Stimulated activated naive CD8-positive, alpha-beta T cell treated with anti-CD3 and anti-CD28 coated beads, Interleukin-15, Interleukin-2, amounts not matched to agents 100 U/mL and 50 U/mL, for 24 hours (primary cell): ENCODE results near the gene COL27A1.

Experiments used
- ATAC-seq: fragments of 150-1000 bp; cut with Tn5 transposase; one replicate; pipeline ENCODE4 v1.10.0; 2021
- DNase-seq: peaks from one replicate; pipeline ENCODE4 v3.0.0; 2021

COL27A1 gene

GRCh38 chr9:114343471-114344187, 188.3 kb downstream of the COL27A1 start:
- no peak for ATAC-seq

GRCh38 chr9:114344188-114344566, 188.8 kb downstream of the COL27A1 start:
- ATAC-seq: no peak
- no peak for DNase-seq

More at GRCh38 chr9:114343471-114344187, 188.3 kb downstream of the COL27A1 start:
- no peak for DNase-seq

DNA sequence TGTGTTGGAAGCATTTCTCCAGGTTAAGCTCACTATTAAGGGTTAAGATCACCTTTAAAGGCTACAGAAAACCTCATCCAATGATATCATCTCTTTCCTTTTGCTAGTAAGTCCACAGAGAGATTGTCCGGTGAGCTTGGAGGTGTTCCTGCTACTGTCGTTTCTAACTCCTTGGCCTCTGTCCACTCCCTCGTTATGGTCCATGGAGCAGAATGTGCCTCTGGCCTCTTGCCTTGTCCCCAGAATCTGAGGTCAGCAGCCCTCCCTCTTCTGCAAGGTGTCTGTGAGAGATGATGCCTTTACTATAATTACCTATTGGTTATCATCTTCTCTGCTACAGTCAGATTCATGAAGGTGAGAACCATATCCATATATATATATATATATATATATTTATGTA, 189.4 kb downstream of the COL27A1 start:
- no peak for DNase-seq
- ATAC-seq: no peak

DNA sequence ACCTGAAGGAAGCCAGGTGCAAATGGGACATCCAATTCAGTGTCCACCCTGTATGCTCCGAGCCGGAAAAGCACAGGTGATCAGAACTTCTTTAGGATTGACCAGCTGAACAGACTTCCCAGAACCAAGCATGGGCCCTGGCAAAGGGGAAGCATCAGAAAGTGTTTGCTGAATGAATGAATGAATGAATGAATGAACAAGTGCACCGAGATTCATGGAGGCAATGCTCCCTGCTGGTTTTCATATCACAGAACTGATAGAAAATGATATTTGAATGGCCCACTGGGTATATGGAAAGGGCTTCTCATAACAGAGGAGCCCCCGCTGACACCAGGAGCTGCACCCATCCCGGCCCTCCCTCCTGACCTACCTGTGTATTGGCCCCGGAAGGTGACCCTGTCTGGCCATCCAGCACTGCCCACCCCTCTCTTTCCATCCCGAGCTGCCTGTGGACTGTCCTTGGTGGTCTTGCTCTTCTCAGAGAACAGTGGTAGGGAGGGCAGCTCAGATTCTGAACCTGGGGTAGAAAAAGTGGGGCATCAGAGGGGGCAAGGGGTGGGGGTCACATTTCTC, 190.2 kb downstream of the COL27A1 start:
- ATAC-seq (no peak), DNase-seq (no peak)

- DNase-seq: no peak
- ATAC-seq: no peak
Measured at GRCh38 chr9:114346146-114346545, 190.8 kb downstream of the COL27A1 start.

DNA sequence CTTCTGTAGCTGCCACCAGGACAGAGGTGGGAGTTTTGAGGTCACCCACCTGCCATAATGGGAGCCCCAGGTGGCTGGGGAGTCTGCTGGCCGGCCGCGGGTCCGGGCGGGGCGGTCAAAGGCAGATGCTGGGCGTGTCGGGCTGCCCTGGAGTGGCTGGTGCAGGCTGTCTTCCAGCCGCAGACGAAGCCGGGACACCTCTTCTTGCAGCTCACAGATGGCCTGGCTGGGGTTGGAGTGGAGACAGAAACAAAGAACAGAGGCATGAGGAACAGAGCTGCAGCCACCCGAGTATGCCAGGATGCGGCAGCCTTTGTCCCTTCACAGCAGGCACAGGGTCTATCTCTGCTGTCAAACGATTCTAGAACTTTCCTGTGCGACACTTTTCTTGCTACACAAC, 192.3 kb downstream of the COL27A1 start:
- no peak for ATAC-seq
- no peak for DNase-seq

DNA sequence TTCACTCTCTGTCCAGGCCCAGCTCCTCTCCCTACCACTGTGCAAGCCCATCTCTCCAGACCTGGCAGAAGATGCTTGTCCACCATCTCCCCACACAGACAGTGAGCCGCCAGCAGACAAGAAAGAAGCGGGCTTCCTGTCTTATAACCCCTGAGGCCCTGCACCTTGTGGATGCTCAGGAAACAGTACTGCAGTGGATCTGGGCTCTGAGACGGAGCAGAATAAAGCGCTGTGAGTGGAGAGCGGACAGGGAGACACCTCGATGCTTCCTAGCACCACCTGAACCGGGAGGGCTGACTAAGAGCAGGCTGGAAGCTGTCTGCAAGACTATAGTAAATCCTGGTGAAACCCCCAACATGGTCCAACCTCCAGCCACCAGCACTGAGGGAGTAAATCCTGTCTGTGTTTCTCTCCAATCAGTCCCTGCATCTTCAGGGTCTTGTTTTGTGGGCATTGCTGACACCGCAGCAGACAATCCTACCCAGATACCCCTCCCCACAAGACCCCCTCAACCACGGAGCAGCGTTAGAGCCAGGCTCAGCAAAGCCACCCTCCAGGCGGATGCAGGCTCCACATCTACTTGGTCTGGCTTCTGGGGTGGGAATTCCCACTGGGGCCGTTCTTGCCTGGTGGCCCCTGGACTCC, 193.0 kb downstream of the COL27A1 start:
- ATAC-seq: no peak

DNA sequence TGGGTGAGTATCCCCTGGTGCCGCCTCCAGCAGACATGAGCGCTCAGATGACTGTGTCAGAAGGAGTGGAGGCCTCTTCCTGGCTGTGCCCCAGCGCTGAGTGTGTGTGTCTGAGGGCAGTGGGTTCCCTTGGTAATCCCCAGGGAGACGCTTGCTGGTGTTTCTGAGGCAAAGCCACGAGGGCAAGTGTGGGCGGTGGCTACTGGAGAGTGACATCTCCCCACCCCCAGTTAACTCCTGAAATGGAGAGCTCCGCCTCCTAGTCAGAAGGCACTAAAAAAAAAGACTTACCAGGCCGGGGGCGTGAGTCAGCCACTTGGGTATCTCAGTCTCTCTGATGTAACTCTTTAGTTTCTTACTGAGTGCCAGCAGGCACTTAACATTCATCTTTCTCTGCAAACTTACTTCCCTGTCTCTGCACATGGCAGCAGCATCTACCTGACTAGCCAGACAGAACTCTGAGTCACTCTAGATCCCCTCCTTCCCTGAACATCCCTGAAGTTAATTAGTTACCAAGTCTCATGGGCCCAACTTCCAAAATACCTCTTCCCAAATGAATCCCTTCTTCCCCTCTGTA, 193.7 kb downstream of the COL27A1 start:
- DNase-seq (peak; percentile 93), ATAC-seq (peak; percentile 94)

More for the DNA sequence above, 193.0 kb downstream of the COL27A1 start:
- no peak for DNase-seq

DNA sequence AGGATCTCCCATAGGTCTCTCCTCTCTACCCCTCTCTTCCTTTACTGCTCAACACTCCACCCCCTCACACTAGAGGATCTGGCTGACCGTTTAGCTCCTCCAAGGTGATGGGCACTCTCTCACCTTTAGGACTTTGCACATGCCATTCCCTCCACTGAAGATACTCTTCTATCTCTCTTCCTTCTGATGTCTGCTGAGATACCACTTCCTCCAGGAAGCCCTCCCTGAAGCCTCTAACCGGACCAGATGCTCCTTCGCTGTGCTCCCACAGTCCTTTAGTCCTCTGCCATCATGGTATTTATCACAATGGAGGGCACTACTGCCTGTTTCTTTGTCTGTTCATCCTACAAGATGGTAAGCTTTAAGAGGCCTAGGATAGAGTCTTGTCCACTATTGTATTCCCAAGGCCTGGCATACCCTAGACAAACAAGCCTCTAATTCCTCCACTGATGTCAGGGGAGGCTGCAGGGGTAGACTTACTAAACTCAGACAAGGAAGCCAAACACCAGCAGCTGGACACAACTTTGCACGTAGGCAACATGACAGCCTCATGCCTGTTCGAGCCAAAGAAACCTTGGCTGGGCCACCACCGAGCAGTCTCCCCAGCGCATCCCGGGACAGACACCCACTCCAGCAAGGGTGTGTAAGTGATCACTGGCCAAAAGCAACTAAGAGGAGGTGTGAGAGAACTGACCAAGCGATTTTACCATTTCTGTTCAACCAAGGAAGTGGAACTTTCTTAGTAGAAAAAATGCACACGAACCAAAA, 194.6 kb downstream of the COL27A1 start:
- no peak for ATAC-seq
- DNase-seq: no peak

DNA sequence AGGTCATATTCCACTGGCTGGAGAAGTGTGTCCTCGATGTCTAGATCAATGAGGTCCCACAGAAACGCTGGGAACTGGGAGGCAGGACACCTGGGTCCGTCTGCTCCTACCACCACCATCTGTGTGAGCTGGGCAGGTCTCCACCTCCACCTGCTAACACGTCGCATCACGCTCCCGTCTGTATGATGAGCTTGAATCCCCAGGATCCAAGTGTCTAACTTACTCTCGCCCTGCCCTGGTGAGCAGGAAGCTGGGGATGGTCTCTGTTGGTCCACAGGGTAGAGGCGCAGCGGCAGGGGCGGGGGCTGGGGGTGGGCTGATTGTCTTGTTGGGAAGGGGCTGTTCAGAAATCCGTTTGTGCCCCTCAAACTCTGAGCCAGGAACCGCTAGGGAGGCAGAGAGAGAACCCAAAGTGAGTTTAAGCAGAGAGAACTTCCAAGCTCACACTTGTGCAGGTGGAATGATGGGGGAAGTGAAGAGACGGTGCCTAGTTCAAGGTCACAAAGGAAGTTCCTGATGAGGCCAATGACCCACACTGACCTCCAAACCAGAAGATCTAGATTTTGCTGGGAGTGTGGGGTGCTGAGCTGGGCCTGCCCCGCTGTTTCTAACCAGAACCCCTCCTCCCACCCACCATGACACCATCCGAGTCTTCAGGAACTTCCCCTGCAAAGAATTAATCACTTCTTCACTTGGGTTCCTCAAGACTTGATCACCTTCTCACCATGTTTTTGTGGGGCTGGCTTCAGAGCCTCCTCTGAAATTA, 195.5 kb downstream of the COL27A1 start:
- ATAC-seq: no peak
- DNase-seq: no peak

DNA sequence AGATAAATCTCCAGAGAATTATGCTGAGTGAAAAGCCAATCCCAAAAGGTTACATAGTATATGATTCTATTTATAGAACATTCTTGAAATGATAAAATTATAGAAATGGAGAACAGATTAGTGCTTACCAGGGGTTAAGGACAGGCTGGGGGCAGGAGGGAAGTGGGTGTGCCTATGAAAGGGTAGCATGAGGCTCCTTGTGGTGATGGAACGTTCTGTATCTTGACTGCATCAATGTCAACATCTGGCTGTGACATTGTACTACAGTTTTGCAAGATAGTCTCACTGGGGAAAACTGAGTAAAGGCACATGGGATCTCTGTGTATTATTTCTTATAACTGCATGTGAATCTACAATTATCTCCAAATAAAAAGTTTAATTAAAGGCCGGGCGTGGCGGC, 196.6 kb downstream of the COL27A1 start:
- ATAC-seq (no peak), DNase-seq (no peak)

DNA sequence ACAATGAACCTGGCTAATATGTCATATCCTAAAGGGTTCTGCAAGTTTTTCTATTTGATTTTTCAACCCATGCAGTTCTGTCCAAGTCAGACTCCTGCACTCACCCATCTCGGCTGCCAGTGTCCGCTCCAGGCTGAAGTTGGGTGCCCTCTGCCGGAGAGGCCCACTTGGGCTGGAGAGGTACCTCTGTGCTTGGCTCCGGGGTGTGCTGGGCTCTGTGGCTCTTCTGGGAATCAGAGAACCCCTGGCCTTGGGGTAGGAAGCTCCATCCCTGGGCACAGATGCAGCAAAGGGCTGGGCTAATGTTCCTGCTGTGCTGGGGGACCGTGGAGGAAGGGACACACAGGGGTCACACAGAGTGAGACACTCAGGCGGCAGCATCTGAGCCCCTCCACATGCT, 200.5 kb downstream of the COL27A1 start:
- ATAC-seq: no peak

DNA sequence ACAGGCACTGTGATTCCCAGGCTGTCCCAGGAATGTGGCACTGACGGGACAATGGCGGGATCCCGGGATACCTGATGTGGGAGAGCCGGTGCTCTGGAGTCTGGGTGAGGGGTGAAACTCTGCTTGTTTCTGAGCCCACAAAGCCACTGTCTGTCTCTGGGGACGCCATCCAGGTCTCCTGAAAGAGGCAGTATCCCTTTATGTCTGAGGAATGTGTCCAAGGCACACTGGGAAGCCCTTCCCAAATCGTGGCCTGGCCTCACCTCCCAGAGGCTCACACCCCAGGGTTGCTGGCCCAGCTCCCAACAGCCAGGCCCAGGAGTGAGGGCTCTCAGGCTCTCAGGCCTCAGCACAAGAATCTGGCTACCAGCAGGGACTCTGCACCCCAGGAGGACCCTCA, 201.5 kb downstream of the COL27A1 start:
- ATAC-seq: no peak

More for the DNA sequence above, 200.5 kb downstream of the COL27A1 start:
- DNase-seq: no peak

GRCh38 chr9:114357360-114357759, 202.0 kb downstream of the COL27A1 start:
- ATAC-seq (no peak), DNase-seq (no peak)

More for the DNA sequence above, 201.5 kb downstream of the COL27A1 start:
- DNase-seq: no peak

DNA sequence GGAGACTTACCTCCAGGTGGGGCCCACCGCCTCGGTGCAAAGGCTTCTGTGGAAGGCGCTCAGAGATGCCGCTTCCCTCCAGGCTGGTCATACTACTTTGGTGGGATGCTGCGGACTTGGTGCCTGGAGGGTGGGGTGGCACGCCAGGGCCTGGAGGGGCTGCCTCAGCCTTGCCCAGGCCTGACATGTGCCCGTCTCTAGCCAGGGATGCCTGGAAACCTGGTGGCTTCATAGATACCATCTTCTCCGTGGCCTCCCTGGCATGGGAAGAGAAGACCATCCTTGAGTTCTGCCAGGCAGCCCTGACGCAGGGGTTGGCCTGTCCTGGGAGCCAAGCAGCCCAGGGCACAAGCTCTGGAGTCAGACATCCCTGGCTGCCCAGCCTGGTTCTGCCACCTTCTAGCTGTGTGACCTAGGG, 202.6 kb downstream of the COL27A1 start:
- ATAC-seq: no peak

DNA sequence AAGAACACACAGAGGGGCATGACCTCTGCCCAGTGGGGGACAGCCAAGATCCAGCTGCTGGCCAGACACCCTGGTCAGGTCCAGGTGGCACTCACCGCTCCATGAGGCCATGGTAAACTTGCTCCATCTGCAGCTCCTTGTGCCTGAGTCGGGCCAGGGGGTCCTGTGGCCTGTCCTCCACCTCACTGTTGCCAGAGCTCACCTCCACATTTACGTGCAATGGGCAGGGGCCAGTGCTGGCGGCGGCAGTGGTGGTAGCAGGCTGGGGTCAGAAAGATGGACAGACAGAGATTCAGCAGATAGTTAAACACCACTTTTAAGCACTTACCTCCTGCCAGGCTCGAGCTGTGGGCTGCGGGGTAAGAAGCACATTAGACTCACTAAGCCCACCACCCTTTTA, 204.5 kb downstream of the COL27A1 start:
- ATAC-seq (no peak), DNase-seq (no peak)

More for the DNA sequence above, 202.6 kb downstream of the COL27A1 start:
- no peak for DNase-seq

GRCh38 chr9:114361542-114361941, 206.2 kb downstream of the COL27A1 start:
- no peak for ATAC-seq
- DNase-seq: no peak
